IMR-90 (cell line): Measurements from ENCODE around the gene KIF25.

Experiments
- CEBPB ChIP-seq: IDR thresholded peaks from 2 replicates; pipeline ENCODE4 v1.6.1; 2012; ENCODE audit warnings: low read depth, low read length, improper control_type of control experiment
- CHD1 ChIP-seq: IDR thresholded peaks from 2 replicates; pipeline ENCODE4 v1.6.1; 2012; ENCODE audit warnings: low read depth, low read length, improper control_type of control experiment
- CTCF ChIP-seq: conservative IDR thresholded peaks from 2 replicates; pipeline ENCODE4 v1.5.1; 2012; ENCODE audit warnings: mild to moderate bottlenecking, low read depth, low read length, improper control_type of control experiment
- ELK1 ChIP-seq: fragments of 150-350 bp; IDR thresholded peaks from 2 replicates; pipeline ENCODE4 v1.6.1; 2016; ENCODE audit warnings: low read depth, mild to moderate bottlenecking, low read length, moderate library complexity, borderline replicate concordance
- MAFK ChIP-seq: IDR thresholded peaks from 2 replicates; pipeline ENCODE4 v1.6.1; 2012; ENCODE audit warnings: low read depth, low read length, improper control_type of control experiment
- MAZ ChIP-seq: IDR thresholded peaks from 2 replicates; pipeline ENCODE4 v1.6.1; 2012; ENCODE audit warnings: low read depth, mild to moderate bottlenecking, low read length, improper control_type of control experiment, moderate library complexity, borderline replicate concordance
- MXI1 ChIP-seq: IDR thresholded peaks from 2 replicates; pipeline ENCODE4 v1.6.1; 2012; ENCODE audit warnings: low read depth, mild to moderate bottlenecking, low read length, moderate library complexity, borderline replicate concordance
- POLR2A ChIP-seq: IDR thresholded peaks from 2 replicates; pipeline ENCODE4 v1.6.1; 2012; ENCODE audit warnings: mild to moderate bottlenecking, low read depth, low read length
- RAD21 ChIP-seq: IDR thresholded peaks from 2 replicates; pipeline ENCODE4 v1.6.1; 2012; ENCODE audit warnings: low read length, improper control_type of control experiment
- SMC3 ChIP-seq: fragments of 150-350 bp; IDR thresholded peaks from 2 replicates; pipeline ENCODE4 v1.6.1; 2016; ENCODE audit warnings: low read depth, mild to moderate bottlenecking, antibody characterized with exemption, low read length, moderate library complexity
- USF2 ChIP-seq: fragments of 150-350 bp; IDR thresholded peaks from 2 replicates; pipeline ENCODE4 v1.6.1; 2017; ENCODE audit warnings: mild to moderate bottlenecking, antibody characterized with exemption, low read length, low read depth

GRCh38 chr6:168030218-168030746 lies 32.8 kb downstream of the KIF25 start:
- TF ChIP-seq CTCF, result no peak
- TF ChIP-seq USF2, result no peak
- no peak for TF ChIP-seq MXI1
- TF ChIP-seq POLR2A, result no peak
- TF ChIP-seq CHD1, result no peak
- TF ChIP-seq SMC3, result no peak
- TF ChIP-seq RAD21, result no peak
- no peak for TF ChIP-seq MAZ
- TF ChIP-seq MAFK, result no peak
- no peak for TF ChIP-seq CEBPB
- TF ChIP-seq ELK1, result no peak
